Activated CD8-positive, alpha-beta memory T cell treated with anti-CD3 and anti-CD28 coated beads for 36 hours (primary cell): ENCODE results near the gene LGALS8. TPM values are rescaled to one million over a fixed set of nuclear protein-coding genes. Genes with fewer than 3 reads are reported as not detected.

Experiments
- CTCF ChIA-PET: fragments of 350-600 bp; sonication (Branson Sonifier 250); formaldehyde crosslinking; loops from one replicate; lab custom pipeline; 2021; ENCODE audit warnings: antibody characterized with exemption; lab: Charles Lee
- POLR2A ChIA-PET: fragments of 350-600 bp; sonication (Branson Sonifier 250); formaldehyde crosslinking; loops from one replicate; lab custom pipeline; 2021; ENCODE audit warnings: antibody characterized with exemption; lab: Charles Lee
- total RNA-seq, 2 experiments: library from RNA; stranded (reverse); gene quantifications; one replicate each; pipeline ENCODE4 v1.2.3, GENCODE V29; 2021

The LGALS8 gene
- total RNA-seq, 2 experiments from 2014 or later = 57.2 to 61.1 TPM

DNA sequence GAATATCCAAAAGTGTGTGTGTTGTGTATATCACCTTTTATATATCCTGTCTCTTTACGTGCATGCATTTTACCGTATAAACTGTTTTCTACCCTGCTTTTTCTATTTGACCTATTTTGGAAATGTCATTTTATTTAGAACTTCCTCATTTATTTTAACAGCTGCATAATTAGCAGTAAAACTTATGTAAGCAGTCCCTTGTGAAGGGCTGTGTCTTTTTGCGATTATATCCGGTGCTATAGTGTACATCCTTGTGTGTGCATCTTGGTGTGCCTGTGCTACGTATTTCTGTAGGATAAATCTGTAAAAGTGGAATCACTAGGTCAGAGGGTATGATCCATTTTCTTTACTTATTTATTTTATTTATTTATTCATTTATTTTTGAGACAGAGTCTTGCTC is 7.2 kb downstream of the LGALS8 start:
- ChIA-PET POLR2A (no interaction called here), CTCF (no interaction called here)

DNA sequence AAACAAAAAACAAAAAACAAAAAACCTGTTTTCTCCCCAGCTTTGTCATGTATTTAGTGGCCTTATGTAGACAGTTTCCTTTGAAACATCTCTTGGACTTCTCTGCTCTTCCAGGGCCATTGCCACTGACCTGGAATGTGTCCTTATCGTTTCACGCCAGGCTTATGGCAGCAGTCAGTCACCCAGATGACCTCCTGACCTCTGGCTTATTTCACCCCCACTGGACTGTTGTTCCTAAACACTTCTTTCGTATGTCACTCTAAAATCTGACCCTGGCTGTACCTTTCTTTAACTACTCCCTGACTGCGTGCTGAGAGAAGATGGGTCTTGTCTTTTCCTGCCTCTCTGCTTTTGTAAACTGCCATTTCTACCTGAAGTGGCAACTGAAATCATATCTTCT is 9.1 kb downstream of the LGALS8 start:
- POLR2A ChIA-PET = no interaction called here
- CTCF ChIA-PET = no interaction called here

DNA sequence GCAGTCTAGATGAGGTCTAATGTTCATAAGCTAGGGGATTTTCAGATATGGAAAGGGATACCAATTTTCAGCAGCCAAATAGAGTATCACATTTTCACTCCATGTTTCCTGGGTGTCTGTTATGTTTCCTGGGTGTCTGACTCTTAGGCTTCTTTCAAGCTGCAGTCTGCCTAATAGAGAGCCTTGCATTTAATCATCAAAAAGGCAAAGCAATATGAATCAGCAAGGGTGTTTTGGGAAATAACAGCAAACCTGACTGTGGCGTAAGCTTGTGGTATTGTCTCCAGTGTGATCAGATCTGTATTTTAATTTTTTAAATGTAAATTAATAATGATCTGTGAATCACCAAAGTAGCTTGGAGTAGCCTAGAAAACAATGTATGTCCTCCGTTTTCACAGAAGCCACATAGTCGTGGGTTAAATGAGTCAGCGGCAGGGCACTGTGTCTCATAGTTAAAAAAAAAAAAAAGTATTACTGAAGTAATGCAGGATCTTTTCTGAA is 10.4 kb downstream of the LGALS8 start:
- CTCF ChIA-PET = interaction anchor here (0.8 kb wide), 1 partner anchor 9 kb away, joined by 3 read pairs; no protein-coding TSS in a partner anchor
- POLR2A ChIA-PET = interaction anchor here (0.6 to 1.5 kb wide), 4 partner anchors 9 to 140 kb away, joined by 3 to 6 read pairs (median 3); partner anchors contain the start of genes EDARADD, HEATR1 and LGALS8

DNA sequence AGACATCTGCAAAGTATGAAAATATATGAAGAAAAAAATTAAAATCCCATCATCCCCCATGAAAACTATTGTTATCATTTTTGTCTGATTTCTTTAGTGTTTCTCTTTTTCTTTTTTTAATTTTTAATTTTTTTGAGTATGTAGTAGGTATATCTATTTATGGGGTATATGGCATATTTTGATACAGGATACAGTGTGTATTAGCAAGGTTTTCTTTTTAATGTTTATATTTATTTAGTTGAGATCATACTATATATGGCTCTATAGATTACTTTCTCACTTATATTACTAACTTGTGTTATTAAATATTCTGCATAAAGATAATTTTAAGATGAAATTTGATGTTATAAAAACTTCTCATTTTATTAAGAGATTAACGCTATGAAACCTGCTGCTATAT is 11.4 kb downstream of the LGALS8 start:
- CTCF ChIA-PET = no interaction called here

DNA sequence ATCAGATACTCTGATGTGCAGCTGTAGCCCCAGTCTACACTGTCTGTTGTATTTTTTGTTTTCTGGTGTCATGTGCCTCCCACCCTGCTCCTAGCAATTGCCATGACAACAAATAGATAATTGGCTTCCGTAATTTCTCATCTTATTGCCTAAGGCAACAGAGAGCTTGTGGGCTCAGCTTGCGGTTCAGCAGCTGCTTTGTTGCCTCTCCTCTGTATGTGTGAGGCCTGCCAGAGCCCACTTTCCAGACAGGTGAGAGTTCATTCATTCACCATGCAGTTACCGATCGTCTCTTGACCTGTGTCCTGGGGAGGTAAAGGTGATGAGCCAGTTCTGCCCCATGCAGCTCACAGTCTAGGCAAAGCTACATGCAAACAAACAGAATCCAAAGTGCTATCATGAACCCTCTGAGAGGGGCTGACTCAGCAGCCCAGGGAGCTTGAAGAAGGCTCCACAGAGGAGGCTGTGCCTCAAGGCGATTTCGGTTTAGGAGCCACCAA is 11.9 kb downstream of the LGALS8 start:
- CTCF ChIA-PET = no interaction called here
- POLR2A ChIA-PET = interaction anchor here (1.1 kb wide), 1 partner anchor 9 kb away, joined by 4 read pairs; no protein-coding TSS in a partner anchor

More for the DNA sequence above, 11.4 kb downstream of the LGALS8 start:
- POLR2A ChIA-PET = interaction anchor here (0.6 to 1.1 kb wide), 2 partner anchors 9 to 10 kb away, joined by 3 to 4 read pairs; no protein-coding TSS in a partner anchor

DNA sequence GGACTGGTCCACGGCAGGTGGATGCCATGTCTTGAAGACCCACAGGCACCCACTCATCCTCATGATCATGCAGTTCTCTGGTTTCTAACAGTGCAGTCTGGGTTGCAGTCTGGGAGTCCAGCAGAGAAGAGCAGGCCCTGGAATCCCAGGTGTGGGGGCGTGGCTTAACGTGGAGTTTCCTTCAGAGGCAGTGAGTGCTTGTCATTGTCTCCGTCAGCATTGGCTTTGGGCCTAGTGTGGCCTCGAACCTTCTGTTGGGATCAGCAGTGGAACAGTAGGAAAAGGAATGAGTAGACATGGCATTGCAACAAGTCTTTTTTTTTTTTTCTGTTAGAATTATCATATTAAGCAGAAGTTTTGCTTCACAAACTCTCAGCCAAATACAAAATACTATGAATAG is 12.8 kb downstream of the LGALS8 start:
- POLR2A ChIA-PET = no interaction called here
- CTCF ChIA-PET = no interaction called here

DNA sequence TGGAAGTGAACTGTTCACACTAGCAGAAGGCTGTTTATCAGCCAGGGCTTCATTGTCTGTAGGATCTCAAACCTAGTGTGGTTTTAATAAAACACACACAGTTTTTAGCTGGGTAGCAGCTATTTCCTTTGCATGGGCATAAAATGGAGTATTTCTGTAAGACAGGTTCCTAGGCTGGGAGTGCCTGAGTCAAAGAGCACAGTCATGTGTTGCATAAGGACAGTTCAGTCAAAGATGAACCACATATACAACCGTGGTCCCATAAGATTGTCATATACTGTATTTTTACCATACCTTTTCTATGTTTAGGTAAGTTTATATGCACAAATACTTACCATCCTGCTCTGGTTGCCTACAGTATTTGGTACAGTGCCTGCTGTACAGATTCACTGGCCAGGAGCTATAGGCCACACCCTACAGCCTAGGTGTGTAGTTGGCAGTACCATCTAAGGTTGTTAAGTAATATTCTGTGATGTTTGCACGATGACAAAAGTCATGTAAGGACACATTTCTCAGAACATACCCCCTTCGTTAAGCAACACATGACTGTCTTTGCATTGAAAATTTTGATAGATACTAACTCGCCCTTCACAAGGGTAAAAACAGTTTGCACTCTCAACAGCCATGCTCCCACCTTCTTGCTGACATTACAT is 17.2 kb downstream of the LGALS8 start:
- ChIA-PET CTCF (no interaction called here), POLR2A (interaction anchor here (0.7 kb wide), 2 partner anchors 16 to 30 kb away, joined by 3 to 4 read pairs; no protein-coding TSS in a partner anchor)

DNA sequence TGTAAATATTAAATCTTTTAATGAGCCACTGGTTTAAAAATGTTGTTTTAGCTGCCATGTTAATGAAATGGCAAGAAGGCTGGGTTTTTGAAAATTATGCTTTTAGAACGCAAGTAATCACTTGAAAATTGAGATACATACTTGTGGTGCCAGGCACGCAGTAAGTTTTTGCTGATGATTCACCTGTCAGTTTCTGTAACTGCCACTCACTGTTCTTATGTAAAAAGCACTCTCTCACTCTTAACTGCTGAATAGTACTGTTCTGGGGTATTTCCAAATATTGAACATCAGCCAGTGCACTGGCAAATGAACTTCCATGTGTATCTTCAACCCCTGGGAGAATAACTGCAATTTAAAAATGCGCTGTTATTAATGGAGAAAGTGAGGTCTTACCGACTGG is 17.9 kb downstream of the LGALS8 start:
- CTCF ChIA-PET = no interaction called here
- POLR2A ChIA-PET = no interaction called here

DNA sequence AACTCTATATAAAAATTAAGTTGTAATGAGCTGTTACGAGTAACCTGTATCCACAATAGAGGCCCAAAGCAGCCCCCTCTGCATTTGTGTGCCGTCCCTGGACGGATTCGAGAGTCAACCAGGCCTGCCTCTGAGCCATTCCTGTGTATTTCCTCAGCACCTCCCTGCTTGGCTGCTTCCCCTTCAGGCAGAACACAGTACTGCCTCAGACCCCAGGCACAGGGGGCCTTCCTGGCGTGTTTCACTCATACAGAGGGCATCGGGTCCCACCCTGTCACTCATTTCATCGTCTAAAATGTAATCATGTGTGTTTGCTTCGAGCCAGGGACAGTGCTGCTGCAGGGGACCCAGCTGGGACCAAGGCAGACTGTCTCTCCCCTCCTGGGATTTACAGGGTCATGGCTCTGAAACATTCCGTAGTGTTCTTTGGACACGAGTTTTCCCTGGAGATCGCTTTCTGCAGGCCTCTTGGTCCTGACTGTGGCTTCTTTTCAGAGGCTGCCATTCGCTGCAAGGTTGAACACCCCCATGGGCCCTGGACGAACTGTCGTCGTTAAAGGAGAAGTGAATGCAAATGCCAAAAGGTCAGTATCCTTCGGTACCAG is 19.4 kb downstream of the LGALS8 start:
- POLR2A ChIA-PET = no interaction called here
- CTCF ChIA-PET = interaction anchor here (0.6 kb wide), 1 partner anchor 33 kb away, joined by 3 read pairs; no protein-coding TSS in a partner anchor

DNA sequence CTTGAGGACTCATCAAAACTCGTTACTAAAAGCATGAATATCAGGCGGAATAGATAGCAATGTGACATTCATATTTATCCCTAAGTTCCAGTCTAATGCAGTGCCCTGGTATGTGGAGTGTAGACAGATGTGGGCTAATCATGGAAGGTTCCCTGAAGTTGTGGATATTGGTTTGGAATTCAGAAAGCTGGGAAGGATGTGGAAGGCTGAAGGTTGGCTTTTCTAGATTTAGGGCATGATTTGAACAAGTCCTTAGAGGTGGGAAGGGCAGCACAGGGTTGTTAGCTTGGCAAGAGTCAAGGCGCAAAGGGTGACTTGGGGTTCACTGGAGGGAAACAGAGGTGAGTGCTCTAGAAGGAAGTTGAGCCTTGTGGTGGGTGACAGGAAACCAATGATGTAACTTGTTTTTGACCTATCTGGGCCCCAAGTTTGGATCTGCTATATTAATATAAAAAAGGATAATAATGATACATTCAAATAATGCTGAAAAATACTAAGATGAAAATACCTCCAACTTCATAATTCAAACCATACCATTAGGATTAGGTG is 21.9 kb downstream of the LGALS8 start:
- ChIA-PET CTCF (no interaction called here), POLR2A (no interaction called here)

DNA sequence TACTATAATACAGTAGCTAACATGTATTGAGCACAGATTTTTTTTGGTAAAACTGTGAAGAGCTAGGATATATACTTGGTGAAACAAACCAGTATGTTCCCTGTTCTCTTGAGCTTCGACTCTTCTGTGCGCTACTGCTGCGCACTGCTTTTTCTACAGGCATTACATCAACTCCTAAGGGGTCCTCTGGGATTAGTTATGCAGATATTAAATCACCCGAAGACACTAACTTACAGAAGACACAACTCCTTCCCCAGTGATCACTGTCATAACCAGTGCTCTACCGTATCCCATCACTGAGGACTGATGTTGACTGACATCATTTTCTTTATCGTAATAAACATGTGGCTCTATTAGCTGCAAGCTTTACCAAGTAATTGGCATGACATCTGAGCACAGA is 24.7 kb downstream of the LGALS8 start:
- CTCF ChIA-PET = no interaction called here
- POLR2A ChIA-PET = no interaction called here

DNA sequence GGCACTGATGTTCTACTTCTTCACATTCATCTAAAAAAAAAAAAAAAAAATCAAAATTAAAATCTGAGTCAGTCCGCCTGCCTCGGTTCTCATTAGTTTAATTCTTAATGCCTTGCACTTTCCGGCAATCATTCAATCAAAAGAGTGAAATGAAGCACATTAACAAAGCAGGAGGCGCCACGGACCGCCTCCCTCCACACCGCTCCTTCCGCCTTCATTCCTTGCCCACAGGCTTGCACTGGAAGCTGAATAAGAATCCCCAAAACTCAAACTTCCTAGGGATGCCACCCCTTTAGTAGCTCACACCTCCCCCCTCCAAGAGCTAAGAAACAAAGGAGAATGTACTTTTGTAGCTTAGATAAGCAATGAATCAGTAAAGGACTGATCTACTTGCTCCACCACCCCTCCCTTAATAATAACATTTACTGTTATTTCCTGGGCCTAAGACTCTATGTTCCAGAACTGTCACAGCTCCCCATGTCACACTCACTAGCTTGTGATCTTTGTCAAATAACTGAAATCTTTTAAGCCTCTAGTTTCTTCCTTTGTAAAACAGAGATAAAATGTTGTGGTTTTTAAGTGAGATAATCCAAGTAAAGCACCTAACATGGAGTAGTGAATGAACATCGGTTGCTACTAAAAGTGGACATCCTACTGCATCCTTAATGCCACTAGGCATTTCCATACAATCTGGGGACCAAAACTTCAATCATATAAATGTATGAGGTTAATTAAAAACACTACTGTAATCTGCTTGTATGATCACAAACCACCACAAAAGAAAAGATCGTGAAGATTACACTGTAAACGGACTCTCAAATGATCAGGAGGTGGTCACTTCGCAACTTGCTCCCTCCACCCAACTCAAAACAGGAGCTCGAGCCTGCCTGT is 27.4 kb downstream of the LGALS8 start:
- CTCF ChIA-PET = interaction anchor here (0.9 kb wide), 1 partner anchor 447 kb away, joined by 3 read pairs; no protein-coding TSS in a partner anchor
- POLR2A ChIA-PET = interaction anchor here (0.7 kb wide), 1 partner anchor 1046 kb away, joined by 5 read pairs; no protein-coding TSS in a partner anchor

DNA sequence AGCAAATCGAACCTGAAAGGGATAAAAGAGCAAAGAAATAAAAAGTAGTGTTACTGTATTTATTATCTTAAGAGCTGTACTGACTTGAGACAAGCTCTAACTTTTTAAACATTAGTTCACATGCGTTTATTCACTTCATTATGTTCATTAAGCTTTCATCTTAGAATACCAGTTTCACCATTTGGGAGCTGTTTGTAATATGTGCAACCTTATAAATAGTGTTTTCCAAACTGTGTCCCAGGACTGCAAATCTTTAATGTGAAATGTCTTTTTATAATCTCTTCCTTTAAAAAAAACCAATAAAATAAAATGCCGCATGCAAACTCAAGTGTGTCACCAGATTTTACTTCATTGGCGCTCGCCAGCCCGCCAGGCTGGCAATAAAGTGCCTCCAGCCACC is 28.3 kb downstream of the LGALS8 start:
- POLR2A ChIA-PET = no interaction called here
- CTCF ChIA-PET = no interaction called here

DNA sequence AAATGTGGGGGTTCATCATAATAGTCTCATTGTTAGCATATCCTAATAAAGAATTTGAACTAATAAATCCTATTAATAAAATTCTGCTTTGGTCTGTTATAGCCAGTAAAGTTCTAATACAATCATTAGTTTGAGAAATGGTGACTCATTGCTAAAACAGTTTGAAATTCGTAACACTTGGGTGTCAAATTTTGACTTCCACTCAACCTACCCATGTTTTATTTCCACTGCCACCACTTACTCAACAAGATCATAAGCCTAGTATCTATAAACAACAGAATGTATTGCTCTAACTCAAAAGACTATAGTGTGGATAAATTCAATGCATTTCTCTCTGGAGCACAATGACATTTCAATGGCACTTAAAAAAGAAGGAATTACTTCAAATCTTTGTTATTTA is 29.1 kb downstream of the LGALS8 start:
- CTCF ChIA-PET = no interaction called here
- POLR2A ChIA-PET = no interaction called here

DNA sequence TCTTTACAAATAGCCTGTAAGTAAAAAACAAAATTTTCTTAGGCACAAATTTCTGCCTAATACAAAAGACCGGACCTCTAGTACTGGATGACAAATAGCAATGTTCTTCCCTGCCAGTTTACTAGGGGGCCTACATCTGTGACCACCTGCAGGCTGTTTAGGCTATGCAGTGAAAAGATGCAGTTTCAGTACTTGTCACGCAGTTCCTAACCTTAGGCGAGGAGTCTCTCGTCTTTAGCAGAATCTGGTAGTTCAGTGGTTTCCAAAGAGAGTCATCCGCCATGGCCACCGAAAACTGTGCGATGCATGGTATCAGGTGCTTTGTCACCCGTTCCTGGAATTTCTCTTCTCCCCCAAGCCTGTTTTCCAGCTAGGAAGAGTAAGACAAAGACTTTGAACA is 29.6 kb downstream of the LGALS8 start:
- CTCF ChIA-PET = no interaction called here
- POLR2A ChIA-PET = no interaction called here

DNA sequence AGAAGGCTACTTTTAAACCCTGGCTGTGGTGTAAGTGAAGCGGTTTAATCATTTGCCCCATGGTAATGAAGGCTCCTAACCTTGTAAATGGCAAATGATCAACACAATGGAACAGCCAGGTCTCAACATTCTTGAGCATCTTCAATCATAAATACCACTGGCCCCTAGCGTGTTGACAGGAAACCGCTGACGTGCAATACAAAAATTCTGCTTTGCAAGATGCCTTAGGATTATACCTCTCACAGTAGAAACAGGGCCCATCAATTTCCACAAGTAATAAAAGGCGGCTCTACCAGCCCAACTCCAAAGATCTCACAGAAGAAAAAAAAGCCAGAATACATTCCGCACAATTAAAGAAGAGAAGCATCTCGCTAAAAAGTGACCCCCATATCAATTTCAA is 32.8 kb downstream of the LGALS8 start:
- ChIA-PET CTCF (no interaction called here), POLR2A (no interaction called here)

DNA sequence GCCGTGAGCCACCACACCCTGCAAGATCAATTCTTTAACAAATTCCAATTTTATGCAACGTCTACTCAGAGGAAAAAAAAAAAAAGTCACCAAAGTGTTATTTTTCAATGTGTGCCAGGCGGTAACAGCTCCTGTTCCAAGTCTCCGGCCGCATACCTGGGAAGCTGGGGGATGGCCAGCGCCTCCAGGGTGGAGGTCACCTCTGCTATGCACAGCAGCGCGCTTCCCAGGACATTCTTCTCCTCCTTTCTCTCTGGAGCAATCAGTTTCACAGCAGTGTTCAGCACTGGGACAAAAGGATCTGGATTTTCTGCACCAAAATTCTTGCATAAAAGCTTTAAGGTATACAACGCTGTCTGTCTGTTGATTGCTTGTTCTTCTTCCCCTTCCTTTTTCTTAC is 34.3 kb downstream of the LGALS8 start:
- ChIA-PET CTCF (no interaction called here), POLR2A (no interaction called here)

DNA sequence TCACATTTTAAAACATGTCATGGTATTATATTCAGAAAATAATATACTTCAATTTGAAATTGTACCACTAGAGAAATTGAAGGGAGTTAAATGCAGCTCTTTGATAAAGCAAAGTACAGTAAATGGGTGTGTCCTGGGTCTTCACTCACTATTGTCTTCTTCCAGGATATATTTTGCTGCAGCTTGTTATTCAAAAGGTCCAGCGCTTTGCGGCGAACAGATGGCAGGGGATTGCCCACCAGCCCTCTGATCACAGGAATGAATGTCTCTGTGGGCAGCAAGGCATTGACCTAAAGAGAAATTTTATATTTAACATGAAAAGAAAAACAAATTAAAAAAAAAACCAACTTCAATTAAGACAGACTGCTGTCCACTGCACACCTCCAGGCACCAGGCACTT is 35.1 kb downstream of the LGALS8 start:
- CTCF ChIA-PET = no interaction called here

DNA sequence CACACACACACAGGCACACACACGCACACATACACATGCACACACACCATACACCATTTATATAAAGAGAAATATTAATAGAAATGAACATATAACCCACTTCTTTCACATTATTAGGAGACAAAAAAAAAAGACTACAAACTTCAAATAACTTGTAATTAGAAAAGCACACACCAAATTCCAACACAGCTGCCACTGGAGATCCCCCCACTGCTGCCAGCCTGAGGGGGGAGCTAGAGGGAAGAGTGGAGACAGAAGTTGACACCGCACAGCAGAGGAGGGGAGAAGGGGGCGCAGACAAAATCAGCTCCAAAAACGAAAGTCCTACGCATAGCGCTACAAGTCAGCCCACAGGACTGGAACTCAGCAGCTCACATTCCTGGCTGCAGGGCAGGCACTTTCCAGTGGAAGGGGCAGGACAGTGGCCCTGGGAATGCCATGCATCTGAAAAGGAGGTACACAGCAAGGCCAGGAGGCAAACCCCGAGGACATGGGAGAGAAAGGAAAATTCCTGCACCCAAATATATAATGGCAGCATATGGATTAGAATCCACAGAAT is 36.5 kb downstream of the LGALS8 start:
- CTCF ChIA-PET = no interaction called here
- POLR2A ChIA-PET = interaction anchor here (0.5 kb wide), 1 partner anchor 562 kb away, joined by 3 read pairs; no protein-coding TSS in a partner anchor

More for the DNA sequence above, 35.1 kb downstream of the LGALS8 start:
- POLR2A ChIA-PET = no interaction called here
